Glutamatergic neuron (in vitro differentiated cells): ENCODE results near the gene ZNF672. TPM values are rescaled to one million over a fixed set of nuclear protein-coding genes. Genes with fewer than 3 reads are reported as not detected.
A peak's percentile ranks its signal among the peaks of the same experiment; 100 is the strongest.

Experiments
- DNase-seq: peaks from one replicate; pipeline ENCODE4 v3.0.0; 2022
- H3K27ac Mint-ChIP-seq: one replicate; pipeline ENCODE4 v1.8.0; 2020; ENCODE audit warnings: mild to moderate bottlenecking, mixed read lengths, inconsistent platforms; ENCODE audit not compliant: unreplicated experiment
- H3K27me3 Mint-ChIP-seq: one replicate; pipeline ENCODE4 v1.8.0; 2020; ENCODE audit warnings: mild to moderate bottlenecking, moderate library complexity, mixed read lengths, inconsistent platforms; ENCODE audit not compliant: unreplicated experiment
- H3K36me3 Mint-ChIP-seq: one replicate; pipeline ENCODE4 v1.8.0; 2020; ENCODE audit warnings: mild to moderate bottlenecking, mixed read lengths, inconsistent platforms; ENCODE audit not compliant: unreplicated experiment
- H3K4me1 Mint-ChIP-seq: one replicate; pipeline ENCODE4 v1.8.0; 2020; ENCODE audit warnings: mild to moderate bottlenecking, low read depth, mixed read lengths, inconsistent platforms; ENCODE audit not compliant: unreplicated experiment
- H3K4me3 Mint-ChIP-seq: one replicate; pipeline ENCODE4 v1.8.0; 2020; ENCODE audit warnings: mild to moderate bottlenecking, mixed read lengths, inconsistent platforms; ENCODE audit not compliant: unreplicated experiment
- H3K9me3 Mint-ChIP-seq: one replicate; pipeline ENCODE4 v1.8.0; 2020; ENCODE audit warnings: mild to moderate bottlenecking, moderate library complexity, mixed read lengths, inconsistent platforms; ENCODE audit not compliant: unreplicated experiment
- total RNA-seq: library from RNA; stranded (reverse); fragmentation: NEBNext Ultra II Directional; extraction: Animal tissue kit (Norgen Biotek cat#: 25700); gene quantifications from one replicate; pipeline ENCODE4 v1.2.1, GENCODE V29; 2021; ENCODE audit not compliant: unreplicated experiment
- TF ChIP-seq, protein P1 (sequence below): fragments of 200-600 bp; sonication (generic); IDR thresholded peaks from one replicate; pipeline ENCODE4 v1.5.0; 2021; ENCODE audit not compliant: partially characterized antibody, unreplicated experiment

The ZNF672 gene
- total RNA-seq, 1 donor from 2014 or later, result 30.5 TPM

DNA sequence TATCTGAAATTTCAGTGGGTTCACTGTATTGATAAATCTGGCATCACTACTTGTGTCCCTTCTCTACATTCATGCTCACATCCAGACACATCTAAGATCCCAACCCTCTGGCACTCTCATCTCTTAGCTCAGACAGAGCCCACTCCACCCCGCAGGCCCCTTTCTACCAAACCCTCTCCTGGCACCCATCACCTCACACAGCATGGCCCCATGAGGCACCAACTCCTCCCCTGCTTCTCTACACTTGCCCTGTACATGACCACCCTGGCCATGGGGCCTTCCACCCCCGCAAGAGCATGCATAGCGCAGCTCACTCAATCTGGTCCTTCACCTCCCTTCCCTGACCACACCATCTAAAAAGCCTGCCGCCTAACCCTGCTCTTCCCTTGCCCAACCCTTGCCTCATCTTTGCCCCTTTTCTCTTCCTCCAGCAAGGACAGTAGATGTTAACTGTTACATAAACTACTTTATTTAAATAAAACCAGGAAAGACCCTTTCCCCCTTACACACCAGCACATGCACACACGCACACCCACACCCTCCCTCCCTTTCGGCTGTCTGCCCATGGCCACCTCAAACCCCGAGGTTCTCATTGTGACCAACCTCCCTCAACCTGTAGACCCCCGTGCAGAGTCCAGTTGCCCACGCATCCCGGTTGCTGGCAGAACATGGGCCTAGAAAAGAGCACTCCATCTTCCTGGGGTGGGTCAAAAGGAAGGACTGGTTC, 27.9 kb upstream of the ZNF672 start:
- Mint-ChIP-seq H3K4me1 (no peaks in the 10 kb centered on the region), H3K27me3 (peaks cover 10% of the 10 kb centered on the region), H3K4me3 (no peak overlapping the region), H3K9me3 (peaks cover 4% of the 10 kb centered on the region), H3K27ac (no peak overlapping the region), H3K36me3 (peaks cover 6% of the 10 kb centered on the region)
- no peak for DNase-seq
- TF ChIP-seq, protein P1, sequence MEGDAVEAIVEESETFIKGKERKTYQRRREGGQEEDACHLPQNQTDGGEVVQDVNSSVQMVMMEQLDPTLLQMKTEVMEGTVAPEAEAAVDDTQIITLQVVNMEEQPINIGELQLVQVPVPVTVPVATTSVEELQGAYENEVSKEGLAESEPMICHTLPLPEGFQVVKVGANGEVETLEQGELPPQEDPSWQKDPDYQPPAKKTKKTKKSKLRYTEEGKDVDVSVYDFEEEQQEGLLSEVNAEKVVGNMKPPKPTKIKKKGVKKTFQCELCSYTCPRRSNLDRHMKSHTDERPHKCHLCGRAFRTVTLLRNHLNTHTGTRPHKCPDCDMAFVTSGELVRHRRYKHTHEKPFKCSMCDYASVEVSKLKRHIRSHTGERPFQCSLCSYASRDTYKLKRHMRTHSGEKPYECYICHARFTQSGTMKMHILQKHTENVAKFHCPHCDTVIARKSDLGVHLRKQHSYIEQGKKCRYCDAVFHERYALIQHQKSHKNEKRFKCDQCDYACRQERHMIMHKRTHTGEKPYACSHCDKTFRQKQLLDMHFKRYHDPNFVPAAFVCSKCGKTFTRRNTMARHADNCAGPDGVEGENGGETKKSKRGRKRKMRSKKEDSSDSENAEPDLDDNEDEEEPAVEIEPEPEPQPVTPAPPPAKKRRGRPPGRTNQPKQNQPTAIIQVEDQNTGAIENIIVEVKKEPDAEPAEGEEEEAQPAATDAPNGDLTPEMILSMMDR, result no peak

DNA sequence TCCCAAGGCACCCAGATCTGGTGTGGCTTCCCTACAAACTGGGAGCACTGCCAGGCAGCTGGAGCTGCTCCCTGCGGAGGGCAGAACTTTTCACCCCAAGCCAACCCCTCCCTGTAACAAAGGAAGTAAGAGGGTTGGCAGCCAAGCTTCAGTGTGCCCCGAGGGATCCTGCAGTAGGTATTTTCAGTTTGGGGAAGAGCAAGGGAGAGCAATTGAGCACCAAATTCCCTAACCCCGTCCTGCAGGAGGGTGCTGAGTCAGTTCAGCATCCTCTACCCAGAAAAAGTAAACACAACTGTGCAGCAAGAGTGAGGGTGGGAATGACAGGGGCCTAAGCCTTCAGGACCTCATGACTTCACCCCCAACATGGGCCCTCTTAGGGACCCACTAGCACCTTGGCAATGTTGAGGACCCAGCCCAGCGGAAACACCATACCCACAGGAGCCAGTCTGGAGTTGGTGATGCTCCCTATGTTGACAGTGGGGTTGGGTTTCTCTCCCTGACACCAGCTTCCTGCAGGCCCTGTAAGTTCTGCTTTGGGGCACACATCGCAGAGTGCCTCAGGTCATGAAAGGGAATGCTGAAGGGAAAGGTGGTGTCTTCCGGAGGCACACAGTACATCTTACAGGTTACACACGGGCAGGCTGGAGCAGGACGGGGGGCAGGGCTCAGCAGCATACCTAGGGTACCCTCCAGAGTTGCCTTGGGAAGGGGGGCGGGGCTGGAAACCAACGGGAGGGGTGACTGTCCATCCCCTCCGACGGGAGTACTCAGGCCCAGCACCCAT, 27.1 kb upstream of the ZNF672 start:
- TF ChIP-seq, protein P1, result no peak
- DNase-seq, result no peak
- Mint-ChIP-seq H3K36me3 (peaks cover 6% of the 10 kb centered on the region), H3K9me3 (peaks cover 3% of the 10 kb centered on the region), H3K27me3 (peaks cover 10% of the 10 kb centered on the region), H3K27ac (no peak overlapping the region), H3K4me3 (no peak overlapping the region), H3K4me1 (no peaks in the 10 kb centered on the region)

GRCh38 chr1:248811514-248812490, 26.2 kb upstream of the ZNF672 start:
- Mint-ChIP-seq H3K4me3 (no peak overlapping the region), H3K27ac (no peak overlapping the region), H3K27me3 (peaks cover 10% of the 10 kb centered on the region), H3K4me1 (no peaks in the 10 kb centered on the region), H3K36me3 (peaks cover 6% of the 10 kb centered on the region), H3K9me3 (peaks cover 3% of the 10 kb centered on the region)
- no peak for DNase-seq
- TF ChIP-seq, protein P1, result no peak

- no peak for DNase-seq
- TF ChIP-seq, protein P1, result no peak
- Mint-ChIP-seq H3K4me1 (no peaks in the 10 kb centered on the region), H3K27me3 (peaks cover 10% of the 10 kb centered on the region), H3K4me3 (no peak overlapping the region), H3K27ac (peak overlapping the region; percentile 8), H3K9me3 (peaks cover 3% of the 10 kb centered on the region), H3K36me3 (peaks cover 6% of the 10 kb centered on the region)
Observed at GRCh38 chr1:248812736-248813425, 25.1 kb upstream of the ZNF672 start.
